Panc1 (cell line): ENCODE data around the gene ARL2.

Experiments
- CTCF ChIP-seq: fragments of 450-650 bp; IDR thresholded peaks from 2 replicates; pipeline ENCODE4 v1.5.1; 2017; ENCODE audit warnings: mild to moderate bottlenecking
- POLR2AphosphoS5 ChIP-seq: IDR thresholded peaks from 2 replicates; pipeline ENCODE4 v1.6.1; 2012; ENCODE audit warnings: mild to moderate bottlenecking, low read depth, low read length, moderate library complexity
- SIN3A ChIP-seq: IDR thresholded peaks from 2 replicates; pipeline ENCODE4 v1.6.1; 2012; ENCODE audit warnings: low read depth, mild to moderate bottlenecking, low read length, moderate library complexity, borderline replicate concordance; ENCODE audit not compliant: insufficient read depth
- TCF7L2 ChIP-seq: IDR thresholded peaks from 2 replicates; pipeline ENCODE4 v1.6.1; 2011; ENCODE audit warnings: mild to moderate bottlenecking, low read depth, low read length, inconsistent platforms
- TF ChIP-seq, protein P1 (sequence below), 2 experiments: IDR thresholded peaks; 2 replicates each; pipeline ENCODE4 v1.6.1; 2011 to 2012; ENCODE audit warnings: low read depth in 2 of 2, control low read depth in 1 of 2, low read length in 1 of 2, mild to moderate bottlenecking in 1 of 2, moderate library complexity in 1 of 2; ENCODE audit not compliant: insufficient read depth in 1 of 2

DNA sequence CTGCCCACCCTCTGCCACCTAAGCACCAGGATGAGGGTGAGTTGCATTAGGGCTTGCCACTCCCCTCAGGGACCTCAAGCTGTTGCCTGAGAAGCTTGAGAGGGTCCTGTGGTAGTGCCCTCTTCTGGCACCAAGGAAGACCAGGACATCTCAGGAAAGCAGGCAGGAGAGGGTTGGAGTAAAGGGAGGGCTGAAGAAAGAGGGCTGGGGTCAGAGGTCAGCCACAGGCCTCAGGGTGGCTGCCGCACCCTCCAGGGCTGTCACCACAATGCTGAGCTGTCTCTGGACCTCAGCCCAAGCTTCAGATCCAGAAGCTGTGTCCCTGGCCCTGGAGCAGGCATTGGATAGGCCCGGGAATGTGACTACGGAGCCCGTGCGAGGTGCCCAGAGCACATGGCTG, 31.1 kb downstream of the ARL2 start:
- TF ChIP-seq POLR2AphosphoS5: no peak
- TF ChIP-seq, protein P1, sequence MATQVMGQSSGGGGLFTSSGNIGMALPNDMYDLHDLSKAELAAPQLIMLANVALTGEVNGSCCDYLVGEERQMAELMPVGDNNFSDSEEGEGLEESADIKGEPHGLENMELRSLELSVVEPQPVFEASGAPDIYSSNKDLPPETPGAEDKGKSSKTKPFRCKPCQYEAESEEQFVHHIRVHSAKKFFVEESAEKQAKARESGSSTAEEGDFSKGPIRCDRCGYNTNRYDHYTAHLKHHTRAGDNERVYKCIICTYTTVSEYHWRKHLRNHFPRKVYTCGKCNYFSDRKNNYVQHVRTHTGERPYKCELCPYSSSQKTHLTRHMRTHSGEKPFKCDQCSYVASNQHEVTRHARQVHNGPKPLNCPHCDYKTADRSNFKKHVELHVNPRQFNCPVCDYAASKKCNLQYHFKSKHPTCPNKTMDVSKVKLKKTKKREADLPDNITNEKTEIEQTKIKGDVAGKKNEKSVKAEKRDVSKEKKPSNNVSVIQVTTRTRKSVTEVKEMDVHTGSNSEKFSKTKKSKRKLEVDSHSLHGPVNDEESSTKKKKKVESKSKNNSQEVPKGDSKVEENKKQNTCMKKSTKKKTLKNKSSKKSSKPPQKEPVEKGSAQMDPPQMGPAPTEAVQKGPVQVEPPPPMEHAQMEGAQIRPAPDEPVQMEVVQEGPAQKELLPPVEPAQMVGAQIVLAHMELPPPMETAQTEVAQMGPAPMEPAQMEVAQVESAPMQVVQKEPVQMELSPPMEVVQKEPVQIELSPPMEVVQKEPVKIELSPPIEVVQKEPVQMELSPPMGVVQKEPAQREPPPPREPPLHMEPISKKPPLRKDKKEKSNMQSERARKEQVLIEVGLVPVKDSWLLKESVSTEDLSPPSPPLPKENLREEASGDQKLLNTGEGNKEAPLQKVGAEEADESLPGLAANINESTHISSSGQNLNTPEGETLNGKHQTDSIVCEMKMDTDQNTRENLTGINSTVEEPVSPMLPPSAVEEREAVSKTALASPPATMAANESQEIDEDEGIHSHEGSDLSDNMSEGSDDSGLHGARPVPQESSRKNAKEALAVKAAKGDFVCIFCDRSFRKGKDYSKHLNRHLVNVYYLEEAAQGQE (IDR thresholded peaks at IDR 0.05; ENCODE audit: insufficient read depth in 1 of 2, low read depth in 2 of 2, low read length in 1 of 2): no peak
- no peak for TF ChIP-seq CTCF
- TF ChIP-seq TCF7L2: no peak
- TF ChIP-seq SIN3A: no peak
